Liver (tissue), 9 donors: ENCODE results near the gene ATAD1. TPM values are rescaled to one million over a fixed set of nuclear protein-coding genes. Genes with fewer than 3 reads are reported as not detected.

ENCODE experiments used
- DNase-seq: peaks from one replicate; pipeline ENCODE4 v3.0.0-alpha.2; 2017; ENCODE audit warnings: low spot score
- H3K27ac ChIP-seq, 2 donors: one replicate each; pipeline ENCODE4 v1.7.0; 2013; ENCODE audit warnings: inconsistent platforms in 2 of 2, low read length in 2 of 2, control low read depth in 1 of 2, low read depth in 1 of 2, mild to moderate bottlenecking in 1 of 2
- H3K27me3 ChIP-seq, 4 donors: one replicate each; pipeline versions ENCODE4 v1.6.1 to v1.7.0; 2013; ENCODE audit warnings: low read length in 3 of 4, inconsistent platforms in 1 of 4, mild to moderate bottlenecking in 1 of 4, moderate library complexity in 1 of 4; ENCODE audit not compliant: control insufficient read depth in 4 of 4, insufficient read depth in 4 of 4
- H3K36me3 ChIP-seq, 4 donors: one replicate each; pipeline versions ENCODE4 v1.6.1 to v1.7.0; 2013; ENCODE audit warnings: low read length in 3 of 4, mild to moderate bottlenecking in 3 of 4, low read depth in 1 of 4, moderate library complexity in 1 of 4; ENCODE audit not compliant: control insufficient read depth in 4 of 4, insufficient read depth in 3 of 4
- H3K4me1 ChIP-seq, 4 donors: one replicate each; pipeline versions ENCODE4 v1.6.1 to v1.7.0; 2013; ENCODE audit warnings: low read length in 3 of 4, mild to moderate bottlenecking in 3 of 4, moderate library complexity in 1 of 4; ENCODE audit not compliant: control insufficient read depth in 4 of 4, insufficient read depth in 4 of 4
- H3K4me3 ChIP-seq, 3 donors: one replicate each; pipeline versions ENCODE4 v1.6.1 to v1.7.0; 2013; ENCODE audit warnings: low read length in 3 of 3, control low read depth in 1 of 3, low read depth in 1 of 3, mild to moderate bottlenecking in 1 of 3
- H3K9ac ChIP-seq, 2 donors: one replicate each; pipeline ENCODE4 v1.7.0; 2013; ENCODE audit warnings: low read length in 2 of 2, mild to moderate bottlenecking in 2 of 2, moderate library complexity in 2 of 2, control low read depth in 1 of 2, low read depth in 1 of 2
- H3K9me3 ChIP-seq, 4 donors: one replicate each; pipeline versions ENCODE4 v1.6.1 to v1.7.0; 2013; ENCODE audit warnings: low read length in 3 of 4; ENCODE audit not compliant: control insufficient read depth in 4 of 4
- EGR1 ChIP-seq, 2 donors: IDR thresholded peaks; 2 replicates each; pipeline ENCODE4 v1.6.1; 2016 to 2018; ENCODE audit warnings: antibody characterized with exemption in 2 of 2, low read depth in 2 of 2
- FOXA1 ChIP-seq: IDR thresholded peaks from 2 replicates; pipeline ENCODE4 v1.6.1; 2016; ENCODE audit warnings: antibody characterized with exemption
- FOXA2 ChIP-seq: IDR thresholded peaks from 2 replicates; pipeline ENCODE4 v1.6.1; 2016; ENCODE audit warnings: antibody characterized with exemption
- GABPA ChIP-seq, 2 donors: IDR thresholded peaks in 1 of 2; conservative IDR thresholded peaks in 1 of 2; 2 replicates each; pipeline ENCODE4 v1.6.1; 2016; ENCODE audit warnings: antibody characterized with exemption in 2 of 2, mild to moderate bottlenecking in 1 of 2, moderate library complexity in 1 of 2
- HNF4A ChIP-seq, 2 donors: conservative IDR thresholded peaks; 2 replicates each; pipeline ENCODE4 v1.6.1; 2016; ENCODE audit warnings: antibody characterized with exemption in 2 of 2, mild to moderate bottlenecking in 2 of 2
- HNF4G ChIP-seq: IDR thresholded peaks from 2 replicates; pipeline ENCODE4 v1.6.1; 2016; ENCODE audit warnings: antibody characterized with exemption
- JUND ChIP-seq, 2 donors: IDR thresholded peaks; 2 replicates each; pipeline ENCODE4 v1.6.1; 2016; ENCODE audit warnings: antibody characterized with exemption in 2 of 2
- NR2F2 ChIP-seq: IDR thresholded peaks from 2 replicates; pipeline ENCODE4 v1.6.1; 2016; ENCODE audit warnings: antibody characterized with exemption
- RAD21 ChIP-seq, 2 donors: IDR thresholded peaks; 2 replicates each; pipeline ENCODE4 v1.6.1; 2016; ENCODE audit warnings: antibody characterized with exemption in 2 of 2, mild to moderate bottlenecking in 2 of 2
- RXRA ChIP-seq, 2 donors: IDR thresholded peaks; 2 replicates each; pipeline ENCODE4 v1.6.1; 2017 to 2018; ENCODE audit warnings: antibody characterized with exemption in 2 of 2, mild to moderate bottlenecking in 1 of 2
- SP1 ChIP-seq: IDR thresholded peaks from 2 replicates; pipeline ENCODE4 v1.6.1; 2018; ENCODE audit warnings: antibody characterized with exemption, mild to moderate bottlenecking
- TAF1 ChIP-seq: conservative IDR thresholded peaks from 2 replicates; pipeline ENCODE4 v1.6.1; 2016; ENCODE audit warnings: antibody characterized with exemption, mild to moderate bottlenecking
- YY1 ChIP-seq: IDR thresholded peaks from 2 replicates; pipeline ENCODE4 v1.6.1; 2016; ENCODE audit warnings: antibody characterized with exemption, mild to moderate bottlenecking
- WGBS: extraction: QIAGEN DNeasy Blood & Tissue Kit; methylation state at CpG from one replicate; pipeline ENCODE4 v1.1.7; 2013; 5-methylcytosine and 5-hydroxymethylcytosine counted together
- polyA plus RNA-seq, 2 donors: library from polyadenylated mRNA; stranded (reverse) in 1 of 2; unstranded in 1 of 2; fragments of 200-250 nt in 1 of 2; fragments of >200 nt in 1 of 2; fragmentation: Nextera tagmentation in 1 of 2; extraction: Ambion mirVana in 1 of 2; gene quantifications; one replicate each; pipeline versions ENCODE4 v1.2.1 to v1.2.3, GENCODE V29; 2013 to 2015
- total RNA-seq, 2 donors: library from RNA; depleted of rRNA; stranded (reverse); fragments of >200 nt; gene quantifications; one replicate each; pipeline ENCODE4 v1.2.3, GENCODE V29; 2014
- TF ChIP-seq, protein P1 (sequence below): fragments of 150-350 bp; IDR thresholded peaks from 2 replicates; pipeline ENCODE4 v1.5.1; 2017; ENCODE audit warnings: improper control_type of control experiment, low read depth, low read length; ENCODE audit not compliant: missing input control
- TF ChIP-seq, protein P2 (sequence below): IDR thresholded peaks from 2 replicates; pipeline ENCODE4 v1.6.1; 2016; ENCODE audit warnings: antibody characterized with exemption
- TF ChIP-seq, protein P3 (sequence below): IDR thresholded peaks from 2 replicates; pipeline ENCODE4 v1.6.1; 2016; ENCODE audit warnings: antibody characterized with exemption
- TF ChIP-seq, protein P4 (sequence below): IDR thresholded peaks from 2 replicates; pipeline ENCODE4 v1.6.1; 2016; ENCODE audit warnings: antibody characterized with exemption, mild to moderate bottlenecking
- TF ChIP-seq, protein P5 (sequence below): IDR thresholded peaks from 2 replicates; pipeline ENCODE4 v1.6.1; 2016; ENCODE audit warnings: antibody characterized with exemption
- donor health status: healthy.
- donor health status: healthy.
- donor health status: healthy.
- donor health status: healthy.
- donor health status: healthy.

ATAD1 gene
- total and polyA plus RNA-seq, 4 donors: 12.6 to 33.4 (median 13.1) TPM

DNA sequence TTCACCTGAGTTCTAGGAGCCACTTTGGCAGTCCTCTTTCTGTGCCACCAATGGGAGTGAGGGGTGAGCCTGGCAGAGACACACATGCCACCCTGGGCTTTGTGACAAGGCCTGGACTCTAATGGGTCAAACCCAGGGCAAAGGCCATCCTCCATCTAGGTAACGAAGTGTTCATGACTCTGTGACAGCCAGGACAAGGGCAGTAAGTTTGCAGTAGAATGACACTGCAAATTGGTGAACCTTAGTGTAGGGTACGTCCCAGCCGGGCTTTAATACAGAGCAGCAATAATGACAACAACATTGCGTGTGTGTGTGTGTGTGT, 115.1 kb downstream of the ATAD1 start (continued):
- TF ChIP-seq, protein P1, sequence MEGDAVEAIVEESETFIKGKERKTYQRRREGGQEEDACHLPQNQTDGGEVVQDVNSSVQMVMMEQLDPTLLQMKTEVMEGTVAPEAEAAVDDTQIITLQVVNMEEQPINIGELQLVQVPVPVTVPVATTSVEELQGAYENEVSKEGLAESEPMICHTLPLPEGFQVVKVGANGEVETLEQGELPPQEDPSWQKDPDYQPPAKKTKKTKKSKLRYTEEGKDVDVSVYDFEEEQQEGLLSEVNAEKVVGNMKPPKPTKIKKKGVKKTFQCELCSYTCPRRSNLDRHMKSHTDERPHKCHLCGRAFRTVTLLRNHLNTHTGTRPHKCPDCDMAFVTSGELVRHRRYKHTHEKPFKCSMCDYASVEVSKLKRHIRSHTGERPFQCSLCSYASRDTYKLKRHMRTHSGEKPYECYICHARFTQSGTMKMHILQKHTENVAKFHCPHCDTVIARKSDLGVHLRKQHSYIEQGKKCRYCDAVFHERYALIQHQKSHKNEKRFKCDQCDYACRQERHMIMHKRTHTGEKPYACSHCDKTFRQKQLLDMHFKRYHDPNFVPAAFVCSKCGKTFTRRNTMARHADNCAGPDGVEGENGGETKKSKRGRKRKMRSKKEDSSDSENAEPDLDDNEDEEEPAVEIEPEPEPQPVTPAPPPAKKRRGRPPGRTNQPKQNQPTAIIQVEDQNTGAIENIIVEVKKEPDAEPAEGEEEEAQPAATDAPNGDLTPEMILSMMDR: no peak
- peak; percentile 44 for TF ChIP-seq FOXA2
- no peak for TF ChIP-seq TAF1

DNA sequence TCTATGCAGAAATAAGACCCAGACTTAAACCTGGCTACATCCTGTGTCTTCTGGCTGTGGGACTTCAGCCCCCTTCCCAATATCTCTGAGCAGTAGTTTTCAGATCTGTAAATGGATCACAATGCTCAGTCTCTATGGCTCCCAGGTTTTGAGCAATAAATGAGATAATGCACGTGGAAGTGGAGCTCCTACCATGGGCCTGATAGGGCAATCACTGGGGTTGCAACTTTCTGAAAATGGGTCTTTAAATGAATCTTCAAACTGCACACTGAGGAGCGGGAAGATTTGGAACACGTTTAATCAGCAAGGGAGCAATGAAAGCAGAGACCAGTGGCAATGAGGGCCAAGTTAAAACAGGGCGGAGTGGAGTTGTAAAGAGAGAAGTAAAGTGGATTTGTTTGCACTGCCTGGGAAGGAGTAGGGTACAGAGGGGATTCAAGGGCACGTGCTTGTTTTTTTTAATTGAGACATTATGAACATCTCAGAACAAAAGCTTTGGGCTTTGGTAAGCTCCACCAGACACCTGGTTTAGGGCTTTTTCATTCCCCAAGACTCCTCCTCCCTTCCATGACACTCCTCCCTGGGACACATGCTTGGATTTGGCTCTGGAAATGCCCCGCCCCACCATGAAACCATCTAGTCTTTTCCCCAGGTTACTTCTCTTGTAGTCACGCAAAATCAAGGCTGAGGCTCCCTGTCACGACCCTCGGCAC, 115.6 kb downstream of the ATAD1 start:
- H3K4me3 ChIP-seq: no peak overlapping the region
- H3K27ac ChIP-seq: peak overlapping the region; percentile 85 to 91
- DNase-seq: no peak
- H3K9me3 ChIP-seq: no peaks in the 10 kb centered on the region
- H3K9ac ChIP-seq: peak overlapping the region; percentile 36 to 57
- 41% methylated on average over 9 of the region's 9 CpGs for WGBS
- H3K36me3 ChIP-seq: peaks cover 0 to 8% (median 0%) of the 10 kb centered on the region in 4 donors
- no peaks in the 10 kb centered on the region for H3K27me3 ChIP-seq
- TF ChIP-seq EGR1 (IDR thresholded peaks at IDR 0.05; ENCODE audit: low read depth in 2 of 2): no peak
- no peak for TF ChIP-seq GABPA (IDR thresholded peaks at IDR 0.05 in 1 of 2, conservative IDR thresholded peaks at IDR 0.05 in 1 of 2)
- TF ChIP-seq, protein P2, sequence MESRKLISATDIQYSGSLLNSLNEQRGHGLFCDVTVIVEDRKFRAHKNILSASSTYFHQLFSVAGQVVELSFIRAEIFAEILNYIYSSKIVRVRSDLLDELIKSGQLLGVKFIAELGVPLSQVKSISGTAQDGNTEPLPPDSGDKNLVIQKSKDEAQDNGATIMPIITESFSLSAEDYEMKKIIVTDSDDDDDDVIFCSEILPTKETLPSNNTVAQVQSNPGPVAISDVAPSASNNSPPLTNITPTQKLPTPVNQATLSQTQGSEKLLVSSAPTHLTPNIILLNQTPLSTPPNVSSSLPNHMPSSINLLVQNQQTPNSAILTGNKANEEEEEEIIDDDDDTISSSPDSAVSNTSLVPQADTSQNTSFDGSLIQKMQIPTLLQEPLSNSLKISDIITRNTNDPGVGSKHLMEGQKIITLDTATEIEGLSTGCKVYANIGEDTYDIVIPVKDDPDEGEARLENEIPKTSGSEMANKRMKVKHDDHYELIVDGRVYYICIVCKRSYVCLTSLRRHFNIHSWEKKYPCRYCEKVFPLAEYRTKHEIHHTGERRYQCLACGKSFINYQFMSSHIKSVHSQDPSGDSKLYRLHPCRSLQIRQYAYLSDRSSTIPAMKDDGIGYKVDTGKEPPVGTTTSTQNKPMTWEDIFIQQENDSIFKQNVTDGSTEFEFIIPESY: no peak
- TF ChIP-seq FOXA1: no peak
- no peak for TF ChIP-seq JUND (IDR thresholded peaks at IDR 0.05)
- TF ChIP-seq, protein P3, sequence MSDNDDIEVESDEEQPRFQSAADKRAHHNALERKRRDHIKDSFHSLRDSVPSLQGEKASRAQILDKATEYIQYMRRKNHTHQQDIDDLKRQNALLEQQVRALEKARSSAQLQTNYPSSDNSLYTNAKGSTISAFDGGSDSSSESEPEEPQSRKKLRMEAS: no peak
- TF ChIP-seq HNF4A (conservative IDR thresholded peaks at IDR 0.05): no peak
- TF ChIP-seq, protein P4, sequence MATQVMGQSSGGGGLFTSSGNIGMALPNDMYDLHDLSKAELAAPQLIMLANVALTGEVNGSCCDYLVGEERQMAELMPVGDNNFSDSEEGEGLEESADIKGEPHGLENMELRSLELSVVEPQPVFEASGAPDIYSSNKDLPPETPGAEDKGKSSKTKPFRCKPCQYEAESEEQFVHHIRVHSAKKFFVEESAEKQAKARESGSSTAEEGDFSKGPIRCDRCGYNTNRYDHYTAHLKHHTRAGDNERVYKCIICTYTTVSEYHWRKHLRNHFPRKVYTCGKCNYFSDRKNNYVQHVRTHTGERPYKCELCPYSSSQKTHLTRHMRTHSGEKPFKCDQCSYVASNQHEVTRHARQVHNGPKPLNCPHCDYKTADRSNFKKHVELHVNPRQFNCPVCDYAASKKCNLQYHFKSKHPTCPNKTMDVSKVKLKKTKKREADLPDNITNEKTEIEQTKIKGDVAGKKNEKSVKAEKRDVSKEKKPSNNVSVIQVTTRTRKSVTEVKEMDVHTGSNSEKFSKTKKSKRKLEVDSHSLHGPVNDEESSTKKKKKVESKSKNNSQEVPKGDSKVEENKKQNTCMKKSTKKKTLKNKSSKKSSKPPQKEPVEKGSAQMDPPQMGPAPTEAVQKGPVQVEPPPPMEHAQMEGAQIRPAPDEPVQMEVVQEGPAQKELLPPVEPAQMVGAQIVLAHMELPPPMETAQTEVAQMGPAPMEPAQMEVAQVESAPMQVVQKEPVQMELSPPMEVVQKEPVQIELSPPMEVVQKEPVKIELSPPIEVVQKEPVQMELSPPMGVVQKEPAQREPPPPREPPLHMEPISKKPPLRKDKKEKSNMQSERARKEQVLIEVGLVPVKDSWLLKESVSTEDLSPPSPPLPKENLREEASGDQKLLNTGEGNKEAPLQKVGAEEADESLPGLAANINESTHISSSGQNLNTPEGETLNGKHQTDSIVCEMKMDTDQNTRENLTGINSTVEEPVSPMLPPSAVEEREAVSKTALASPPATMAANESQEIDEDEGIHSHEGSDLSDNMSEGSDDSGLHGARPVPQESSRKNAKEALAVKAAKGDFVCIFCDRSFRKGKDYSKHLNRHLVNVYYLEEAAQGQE: no peak
- TF ChIP-seq RXRA (IDR thresholded peaks at IDR 0.05): no peak
- TF ChIP-seq YY1: no peak
- TF ChIP-seq, protein P1: no peak
- TF ChIP-seq, protein P5, sequence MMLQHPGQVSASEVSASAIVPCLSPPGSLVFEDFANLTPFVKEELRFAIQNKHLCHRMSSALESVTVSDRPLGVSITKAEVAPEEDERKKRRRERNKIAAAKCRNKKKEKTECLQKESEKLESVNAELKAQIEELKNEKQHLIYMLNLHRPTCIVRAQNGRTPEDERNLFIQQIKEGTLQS: no peak
- no peak for TF ChIP-seq TAF1
- TF ChIP-seq HNF4G: no peak
- TF ChIP-seq FOXA2: no peak
- no peak for TF ChIP-seq NR2F2
- no peak for TF ChIP-seq RAD21 (IDR thresholded peaks at IDR 0.05)
- no peak for TF ChIP-seq SP1
- peaks cover 0 to 37% (median 20%) of the 10 kb centered on the region in 4 donors for H3K4me1 ChIP-seq
